Heart right ventricle (tissue), 16 donors: ENCODE data around the gene EXOC2. TPM values are rescaled to one million over a fixed set of nuclear protein-coding genes. Genes with fewer than 3 reads are reported as not detected.

ENCODE experiments used
- ATAC-seq, 8 donors: fragments of 200-7000 bp; cut with Tn5 transposase; one replicate each; pipeline ENCODE4 v1.9.1; 2020; ENCODE audit warnings: mild to moderate bottlenecking in 8 of 8, moderate library complexity in 8 of 8, moderate number of reproducible peaks in 1 of 8
- DNase-seq, 2 donors: peaks; one replicate each; pipeline ENCODE4 v3.0.0-alpha.2; 2020
- H3K27ac ChIP-seq, 10 donors: fragments of 200-600 bp; sonication (generic) in 2 of 10; one replicate each; pipeline versions ENCODE4 v1.5.0 to v1.8.0; 2020 to 2022; ENCODE audit warnings: mild to moderate bottlenecking in 3 of 10
- H3K27me3 ChIP-seq, 7 donors: fragments of 200-600 bp; one replicate each; pipeline ENCODE4 v1.8.0; 2021 to 2022; ENCODE audit warnings: mild to moderate bottlenecking in 2 of 7
- H3K36me3 ChIP-seq, 9 donors: fragments of 200-600 bp; sonication (generic) in 1 of 9; one replicate each; pipeline versions ENCODE4 v1.5.0 to v1.8.0; 2020 to 2022; ENCODE audit warnings: mild to moderate bottlenecking in 2 of 9
- H3K4me1 ChIP-seq, 9 donors: fragments of 200-600 bp; sonication (generic) in 1 of 9; one replicate each; pipeline versions ENCODE4 v1.5.0 to v1.8.0; 2020 to 2022; ENCODE audit warnings: mild to moderate bottlenecking in 4 of 9
- H3K4me3 ChIP-seq, 10 donors: fragments of 200-600 bp; sonication (generic) in 2 of 10; one replicate each; pipeline versions ENCODE4 v1.5.0 to v1.8.0; 2020 to 2022; ENCODE audit warnings: mild to moderate bottlenecking in 7 of 10, moderate library complexity in 2 of 10
- H3K9me3 ChIP-seq, 11 donors: fragments of 200-600 bp in 10 of 11; sonication (generic) in 2 of 11; one replicate each; pipeline versions ENCODE4 v1.5.0 to v1.8.0; 2013 to 2022; ENCODE audit warnings: mild to moderate bottlenecking in 2 of 11, control low read depth in 1 of 11, moderate library complexity in 1 of 11
- CTCF ChIP-seq, 9 donors: fragments of 200-600 bp; sonication (generic) in 2 of 9; IDR thresholded peaks; one replicate each; pipeline versions ENCODE4 v1.5.0 to v1.8.0; 2021 to 2022; ENCODE audit warnings: antibody characterized with exemption in 9 of 9, mild to moderate bottlenecking in 5 of 9, moderate library complexity in 1 of 9
- WGBS, 2 donors: extraction: QIAGEN DNeasy Blood & Tissue Kit; methylation state at CpG; one replicate each; pipeline ENCODE4 v1.1.7; 2013; ENCODE audit warnings: inconsistent platforms in 1 of 2; 5-methylcytosine and 5-hydroxymethylcytosine counted together
- intact Hi-C, 10 donors: fragments of 100-400 bp; cut with DNase I; formaldehyde crosslinking; loops; one replicate each; pipeline versions ENCODE4 v1.11.1 to v1.14.2; 2022
- polyA plus RNA-seq, 2 donors: library from polyadenylated mRNA; stranded (reverse); fragments of 200-250 nt; gene quantifications; one replicate each; pipeline ENCODE4 v1.2.3, GENCODE V29; 2013
- total RNA-seq, 10 donors: library from RNA; stranded (reverse); fragmentation: NEBNext Ultra II Directional in 3 of 10; extraction: Animal tissue kit (Norgen Biotek cat#: 25700) in 3 of 10; gene quantifications; one replicate each; pipeline versions ENCODE4 v1.2.1 to v1.2.4, GENCODE V29; 2021 to 2023
- donor health status: Arrhythmogenic right ventricular cardiomyopathy.
- donor health status: ischemic (EF 13 %, LVEDD 7.1; RV severe dilation, severe dysfunction).
- donor health status: healthy with polysubstance abuse.
- donor health status: DM: no; HTN: yes; CAD: no.
- donor health status: DM: no; HTN: no; CAD: no.
- donor health status: ischemic (EF 25% LVEDD 6.9; RV normal size, moderate dysfunction).
- donor health status: ischemic (EF 25% LVEDD 5.7; RV mildly dilated, moderate dysfunction).
- donor health status: healthy.
- donor health status: DM: yes; HTN: yes; CAD: no.
- donor health status: Ischemic cardiomyopathy.
- donor health status: ischemic (EF 35%, LVEDD 5.7; RV mildly dilated, moderate dysfunction).
- donor health status: nonischemic (EF 11% LVEDD 7.7; RV severe dilation, severe dysfunction).
- donor health status: DM: yes; HTN: yes; CAD: no.
- donor health status: PGD.
- donor health status: ischemic (EF 29% LVEDD 5.4; RV normal size, mild dysfunction).
- donor health status: nonischemic (EF 23%, LVEDD 6.1; RV moderate dilation, normal function).

EXOC2 gene
- total and polyA plus RNA-seq, 12 donors, result 4.0 to 18.4 (median 12.9) TPM

GRCh38 chr6:620950-621349 lies 72.0 kb downstream of the EXOC2 start:
- no peaks in the 10 kb centered on the region for H3K27me3 ChIP-seq
- peaks cover 0 to 48% (median 5%) of the 10 kb centered on the region in 9 donors for H3K36me3 ChIP-seq
- intact Hi-C loops, result no loop called here
- 97 to 99% methylated on average over 4 of the region's 4 CpGs for WGBS, 2 donors
- H3K27ac ChIP-seq, result no peak overlapping the region
- no peak for DNase-seq
- ATAC-seq, result no peak
- no peaks in the 10 kb centered on the region for H3K4me1 ChIP-seq
- H3K4me3 ChIP-seq, result no peak overlapping the region
- no peaks in the 10 kb centered on the region for H3K9me3 ChIP-seq
- TF ChIP-seq CTCF (IDR thresholded peaks at IDR 0.05), result no peak

GRCh38 chr6:620166-620565 lies 72.8 kb downstream of the EXOC2 start:
- Histone ChIP-seq H3K36me3 (peaks cover 0 to 49% (median 5%) of the 10 kb centered on the region in 9 donors), H3K4me3 (no peak overlapping the region), H3K9me3 (no peaks in the 10 kb centered on the region), H3K4me1 (no peaks in the 10 kb centered on the region), H3K27me3 (no peaks in the 10 kb centered on the region), H3K27ac (no peak overlapping the region)
- 98 to 99% methylated on average over 11 of the region's 11 CpGs for WGBS, 2 donors
- DNase-seq (no peak), ATAC-seq (no peak)
- no peak for TF ChIP-seq CTCF (IDR thresholded peaks at IDR 0.05)
- intact Hi-C loops, result no loop called here

- intact Hi-C loops, result no loop called here
- 92 to 93% methylated on average over 11 of the region's 11 CpGs for WGBS, 2 donors
These were observed 75.4 kb downstream of the EXOC2 start for GRCh38 chr6:617456-618100.

GRCh38 chr6:613981-614380 lies 79.0 kb downstream of the EXOC2 start:
- Histone ChIP-seq H3K36me3 (peaks cover 0 to 69% (median 9%) of the 10 kb centered on the region in 9 donors), H3K4me1 (peaks cover 0 to 17% (median 0%) of the 10 kb centered on the region in 9 donors), H3K27me3 (no peaks in the 10 kb centered on the region), H3K4me3 (no peak overlapping the region), H3K9me3 (no peaks in the 10 kb centered on the region), H3K27ac (no peak overlapping the region)
- DNase-seq (no peak), ATAC-seq (no peak)
- intact Hi-C loops, result no loop called here
- no peak for TF ChIP-seq CTCF (IDR thresholded peaks at IDR 0.05)
- WGBS, 2 donors, result 72 to 75% methylated on average over 7 of the region's 7 CpGs

More at GRCh38 chr6:617456-618100, 75.4 kb downstream of the EXOC2 start:
- no peaks in the 10 kb centered on the region for H3K27me3 ChIP-seq
- no peaks in the 10 kb centered on the region for H3K4me1 ChIP-seq
- H3K36me3 ChIP-seq, result peaks cover 0 to 65% (median 5%) of the 10 kb centered on the region in 9 donors
- DNase-seq (no peak), ATAC-seq (no peak)
- peak in 2 of 9 donors; percentile 7 to 12 for TF ChIP-seq CTCF (IDR thresholded peaks at IDR 0.05)
- no peaks in the 10 kb centered on the region for H3K9me3 ChIP-seq
- H3K4me3 ChIP-seq, result no peak overlapping the region
- H3K27ac ChIP-seq, result no peak overlapping the region
